Measurements from ENCODE around the gene SDK2. TPM values are rescaled to one million over a fixed set of nuclear protein-coding genes. Genes with fewer than 3 reads are reported as not detected.

Gene SDK2
- total and polyA plus RNA-seq, 11 donors: 0.84 to 4.0 (median 2.6) TPM

DNA sequence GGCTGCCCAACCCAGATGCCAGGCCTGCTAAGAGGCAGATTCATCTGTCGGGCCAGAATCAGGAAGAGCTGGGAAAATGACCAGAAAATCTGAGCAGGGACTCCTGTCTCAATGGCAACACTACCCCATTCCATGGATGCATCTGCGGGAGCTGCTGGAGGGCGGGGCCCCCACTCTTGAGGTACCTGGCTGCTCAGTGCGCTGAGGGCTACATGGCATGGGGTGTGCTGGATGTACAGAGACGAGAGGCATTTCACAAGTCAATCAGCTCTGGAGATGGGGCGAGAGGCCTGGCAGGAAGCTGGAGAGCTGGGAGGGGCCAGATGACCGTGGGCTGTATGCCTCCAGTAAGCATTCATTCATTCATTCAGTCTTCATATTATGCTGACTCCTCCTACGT, 6.4 kb downstream of the SDK2 start:
- Histone ChIP-seq H3K4me1 (peaks cover 0 to 9% (median 4%) of the 10 kb centered on the region in 12 donors), H3K27me3 (peaks cover 0 to 13% (median 2%) of the 10 kb centered on the region in 9 donors), H3K4me3 (no peak overlapping the region), H3K9me3 (no peaks in the 10 kb centered on the region), H3K36me3 (no peaks in the 10 kb centered on the region), H3K27ac (no peak overlapping the region)
- 87 to 95% (median 89%) methylated on average over 8 of the region's 8 CpGs for WGBS, 4 donors
- ATAC-seq: no peak
- intact Hi-C loops (cut with DNase I): no loop called here
- no peak for DNase-seq
- TF ChIP-seq, protein P1, sequence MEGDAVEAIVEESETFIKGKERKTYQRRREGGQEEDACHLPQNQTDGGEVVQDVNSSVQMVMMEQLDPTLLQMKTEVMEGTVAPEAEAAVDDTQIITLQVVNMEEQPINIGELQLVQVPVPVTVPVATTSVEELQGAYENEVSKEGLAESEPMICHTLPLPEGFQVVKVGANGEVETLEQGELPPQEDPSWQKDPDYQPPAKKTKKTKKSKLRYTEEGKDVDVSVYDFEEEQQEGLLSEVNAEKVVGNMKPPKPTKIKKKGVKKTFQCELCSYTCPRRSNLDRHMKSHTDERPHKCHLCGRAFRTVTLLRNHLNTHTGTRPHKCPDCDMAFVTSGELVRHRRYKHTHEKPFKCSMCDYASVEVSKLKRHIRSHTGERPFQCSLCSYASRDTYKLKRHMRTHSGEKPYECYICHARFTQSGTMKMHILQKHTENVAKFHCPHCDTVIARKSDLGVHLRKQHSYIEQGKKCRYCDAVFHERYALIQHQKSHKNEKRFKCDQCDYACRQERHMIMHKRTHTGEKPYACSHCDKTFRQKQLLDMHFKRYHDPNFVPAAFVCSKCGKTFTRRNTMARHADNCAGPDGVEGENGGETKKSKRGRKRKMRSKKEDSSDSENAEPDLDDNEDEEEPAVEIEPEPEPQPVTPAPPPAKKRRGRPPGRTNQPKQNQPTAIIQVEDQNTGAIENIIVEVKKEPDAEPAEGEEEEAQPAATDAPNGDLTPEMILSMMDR (IDR thresholded peaks at IDR 0.05): no peak
- TF ChIP-seq POLR2A (IDR thresholded peaks at IDR 0.05): no peak

DNA sequence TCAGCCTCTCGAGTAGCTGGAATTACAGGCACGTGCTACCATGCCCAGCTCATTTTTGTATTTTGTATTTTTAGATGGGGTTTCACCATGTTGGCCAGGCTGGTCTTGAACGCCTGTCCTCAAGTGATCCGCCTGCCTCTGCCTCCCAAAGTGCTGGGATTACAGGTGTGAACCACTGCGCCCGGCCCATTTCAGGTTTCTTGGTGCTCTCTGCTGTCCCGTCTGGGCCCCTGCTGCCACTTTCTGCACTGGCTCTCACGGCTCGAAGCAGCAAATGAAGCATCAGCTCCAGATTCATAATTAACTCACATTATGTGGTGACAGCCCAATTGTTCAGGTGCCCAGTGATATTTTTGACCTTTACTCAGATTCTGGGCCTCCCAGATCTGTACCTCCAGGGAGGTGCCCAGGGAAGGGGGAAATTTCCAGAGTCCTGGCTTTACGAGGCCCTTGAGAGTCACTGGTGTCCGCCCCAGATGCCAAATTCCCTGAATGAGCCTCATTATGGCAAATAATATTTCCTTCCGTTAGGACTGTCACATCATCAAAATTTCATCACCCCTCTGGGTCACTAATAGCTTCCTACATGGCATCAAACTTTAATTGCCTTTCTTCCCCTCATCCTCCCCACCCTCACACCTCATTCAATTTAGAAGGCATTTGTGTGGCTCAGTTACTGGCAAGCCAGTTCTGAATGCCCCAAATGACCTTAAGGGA, 9.0 kb downstream of the SDK2 start:
- Histone ChIP-seq H3K36me3 (no peaks in the 10 kb centered on the region), H3K27ac (no peak overlapping the region), H3K4me3 (no peak overlapping the region), H3K4me1 (no peaks in the 10 kb centered on the region), H3K9me3 (no peaks in the 10 kb centered on the region), H3K27me3 (no peaks in the 10 kb centered on the region)
- TF ChIP-seq, protein P1 (IDR thresholded peaks at IDR 0.05): no peak
- no peak for TF ChIP-seq POLR2A (IDR thresholded peaks at IDR 0.05)
- ATAC-seq: no peak
- DNase-seq: no peak
- 90 to 93% (median 92%) methylated on average over 12 of the region's 12 CpGs for WGBS, 4 donors
- intact Hi-C loops (cut with DNase I): no loop called here

DNA sequence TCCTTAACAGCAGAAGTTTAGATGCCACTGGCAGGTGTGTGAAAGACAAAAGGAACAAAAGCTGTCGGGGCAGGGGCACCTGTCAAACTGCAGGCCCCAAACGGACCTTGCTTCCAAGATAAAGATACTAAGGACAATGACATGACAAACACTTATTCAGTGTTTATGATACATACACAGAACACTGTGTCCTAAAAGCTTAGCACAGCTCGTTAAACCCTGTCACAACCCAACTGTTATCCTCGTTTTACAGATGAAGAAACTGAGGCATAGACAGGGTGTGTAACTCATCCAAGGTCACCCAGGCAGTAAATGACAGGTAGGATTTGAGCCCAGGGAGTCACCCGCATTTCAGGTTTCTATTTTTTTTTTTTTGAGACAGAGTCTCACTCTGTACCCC, 9.6 kb downstream of the SDK2 start:
- TF ChIP-seq, protein P1 (IDR thresholded peaks at IDR 0.05): no peak
- TF ChIP-seq POLR2A (IDR thresholded peaks at IDR 0.05): no peak
- H3K27ac ChIP-seq: no peak overlapping the region
- WGBS, 4 donors: 86 to 90% (median 87%) methylated on average over 5 of the region's 5 CpGs
- intact Hi-C loops (cut with DNase I): no loop called here
- no peak for ATAC-seq
- no peaks in the 10 kb centered on the region for H3K4me1 ChIP-seq
- H3K4me3 ChIP-seq: no peak overlapping the region
- no peaks in the 10 kb centered on the region for H3K36me3 ChIP-seq
- no peaks in the 10 kb centered on the region for H3K9me3 ChIP-seq
- H3K27me3 ChIP-seq: no peaks in the 10 kb centered on the region
- no peak for DNase-seq

DNA sequence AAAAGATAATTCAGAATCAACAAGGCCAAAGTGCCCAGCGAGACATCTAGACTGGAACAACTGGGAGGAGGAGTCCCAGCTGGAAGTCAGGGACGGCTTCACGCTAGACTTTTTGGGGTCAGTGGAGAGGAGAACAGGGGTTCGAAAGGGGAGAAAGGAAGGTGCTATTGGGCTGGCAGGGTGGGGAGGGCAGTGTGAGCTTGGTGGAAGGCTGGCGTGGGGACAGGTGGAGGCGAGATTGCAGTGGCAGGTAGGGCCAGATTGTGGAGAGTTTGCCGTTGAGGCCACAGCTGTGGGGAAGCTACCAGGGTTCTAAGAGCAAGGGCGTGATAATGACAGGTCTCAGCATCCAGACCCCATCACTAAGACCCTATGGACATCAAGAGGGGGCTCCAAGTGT, 10.5 kb downstream of the SDK2 start:
- WGBS, 4 donors: 95 to 98% (median 96%) methylated on average over 8 of the region's 8 CpGs
- no peak for DNase-seq
- H3K36me3 ChIP-seq: no peaks in the 10 kb centered on the region
- no peak overlapping the region for H3K4me3 ChIP-seq
- intact Hi-C loops (cut with DNase I): no loop called here
- H3K27me3 ChIP-seq: no peaks in the 10 kb centered on the region
- no peak for TF ChIP-seq POLR2A (IDR thresholded peaks at IDR 0.05)
- TF ChIP-seq, protein P1 (IDR thresholded peaks at IDR 0.05): no peak
- ATAC-seq: no peak
- H3K9me3 ChIP-seq: no peaks in the 10 kb centered on the region
- H3K4me1 ChIP-seq: no peaks in the 10 kb centered on the region
- H3K27ac ChIP-seq: no peak overlapping the region
